ENCODE data around the gene ZNF780A. TPM values are rescaled to one million over a fixed set of nuclear protein-coding genes. Genes with fewer than 3 reads are reported as not detected.

Gene ZNF780A
- total RNA-seq, 1 donor from 2014 or later, result 31.3 TPM

Other genes with a start within 250 kb of the ZNF780A start
- 154 TPM for gene FBL, start 244.6 kb downstream of the ZNF780A start, total RNA-seq (ENCODE audit: insufficient read depth, low replicate concordance)
- 175 TPM for gene FCGBP, start 156.3 kb downstream of the ZNF780A start, total RNA-seq (ENCODE audit: insufficient read depth, low replicate concordance)
- gene PSMC4, start 119.8 kb downstream of the ZNF780A start, total RNA-seq (ENCODE audit: insufficient read depth, low replicate concordance), result 32.3 TPM
- 42.4 TPM for gene ZNF546, start 93.9 kb downstream of the ZNF780A start, total RNA-seq (ENCODE audit: insufficient read depth, low replicate concordance)
- gene ZNF780B, start 34.7 kb downstream of the ZNF780A start, total RNA-seq (ENCODE audit: insufficient read depth, low replicate concordance), result 23.6 TPM
- gene MAP3K10, start 100.5 kb upstream of the ZNF780A start, total RNA-seq (ENCODE audit: insufficient read depth, low replicate concordance), result 3.9 TPM
- not detected for gene TTC9B, start 127.4 kb upstream of the ZNF780A start, total RNA-seq (ENCODE audit: insufficient read depth, low replicate concordance)
- gene CCNP, start 135.7 kb upstream of the ZNF780A start, total RNA-seq (ENCODE audit: insufficient read depth, low replicate concordance), result not detected
- gene AKT2, start 194.4 kb upstream of the ZNF780A start, total RNA-seq (ENCODE audit: insufficient read depth, low replicate concordance), result 81.6 TPM

All from umbilical cord (tissue), 1 donor.